Measurements from ENCODE around the gene DTNBP1. TPM values are rescaled to one million over a fixed set of nuclear protein-coding genes. Genes with fewer than 3 reads are reported as not detected.

Gene DTNBP1
- total RNA-seq, 2 donors from 2014 or later = 6.3 to 25.0 TPM

DNA sequence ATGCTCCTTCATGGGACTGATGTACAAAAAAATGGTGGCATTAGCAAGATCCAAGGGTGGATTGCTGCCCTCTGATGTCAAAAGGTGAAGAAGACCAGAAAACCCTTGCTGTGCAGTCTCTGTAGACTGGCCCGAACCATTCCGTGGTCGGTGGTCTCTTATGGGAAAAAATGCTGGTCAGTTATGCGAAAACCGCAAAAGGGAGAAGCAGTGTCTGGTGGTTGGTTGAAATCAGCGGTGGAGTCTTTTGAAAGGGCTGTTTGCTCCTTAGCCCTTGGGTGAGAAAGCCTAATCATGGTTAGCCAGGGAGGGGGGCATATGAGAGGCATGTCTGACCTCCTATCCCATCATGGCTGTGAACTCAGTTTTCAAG is 108.1 kb downstream of the DTNBP1 start:
- Histone ChIP-seq H3K4me3 (no peak overlapping the region), H3K36me3 (no peaks in the 10 kb centered on the region), H3K27me3 (no peaks in the 10 kb centered on the region), H3K27ac (no peak overlapping the region), H3K9me3 (no peaks in the 10 kb centered on the region), H3K4me1 (peaks cover 0 to 27% of the 10 kb centered on the region in 2 donors)
- DNase-seq (ENCODE audit: low spot score) = no peak
- TF ChIP-seq, protein P1, sequence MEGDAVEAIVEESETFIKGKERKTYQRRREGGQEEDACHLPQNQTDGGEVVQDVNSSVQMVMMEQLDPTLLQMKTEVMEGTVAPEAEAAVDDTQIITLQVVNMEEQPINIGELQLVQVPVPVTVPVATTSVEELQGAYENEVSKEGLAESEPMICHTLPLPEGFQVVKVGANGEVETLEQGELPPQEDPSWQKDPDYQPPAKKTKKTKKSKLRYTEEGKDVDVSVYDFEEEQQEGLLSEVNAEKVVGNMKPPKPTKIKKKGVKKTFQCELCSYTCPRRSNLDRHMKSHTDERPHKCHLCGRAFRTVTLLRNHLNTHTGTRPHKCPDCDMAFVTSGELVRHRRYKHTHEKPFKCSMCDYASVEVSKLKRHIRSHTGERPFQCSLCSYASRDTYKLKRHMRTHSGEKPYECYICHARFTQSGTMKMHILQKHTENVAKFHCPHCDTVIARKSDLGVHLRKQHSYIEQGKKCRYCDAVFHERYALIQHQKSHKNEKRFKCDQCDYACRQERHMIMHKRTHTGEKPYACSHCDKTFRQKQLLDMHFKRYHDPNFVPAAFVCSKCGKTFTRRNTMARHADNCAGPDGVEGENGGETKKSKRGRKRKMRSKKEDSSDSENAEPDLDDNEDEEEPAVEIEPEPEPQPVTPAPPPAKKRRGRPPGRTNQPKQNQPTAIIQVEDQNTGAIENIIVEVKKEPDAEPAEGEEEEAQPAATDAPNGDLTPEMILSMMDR (IDR thresholded peaks at IDR 0.05) = no peak

DNA sequence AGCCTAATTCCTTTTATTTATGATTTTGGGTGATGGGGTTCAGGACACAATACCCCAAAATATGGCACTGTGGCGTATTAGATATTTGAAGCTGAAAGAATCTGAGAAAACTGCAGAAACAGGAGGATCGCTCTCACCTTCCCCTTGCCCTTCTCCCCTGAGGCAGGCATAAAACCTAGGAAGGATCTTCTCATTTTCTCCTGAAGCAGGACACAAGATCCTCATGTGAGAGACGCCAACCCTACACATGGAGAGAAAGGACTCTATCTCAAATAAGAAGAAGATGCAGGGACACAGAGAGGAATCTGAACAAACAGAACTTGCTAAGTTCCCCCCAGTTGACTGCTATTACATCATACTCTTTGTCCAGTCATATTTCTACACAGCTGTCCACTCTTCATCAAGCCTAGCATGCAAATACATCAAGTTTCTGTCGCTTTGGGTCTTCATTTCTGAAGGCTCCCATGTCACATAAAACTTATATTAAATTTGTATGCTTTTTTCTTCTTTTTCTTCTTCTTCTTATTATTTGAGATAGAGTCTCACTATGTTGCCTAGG is 109.0 kb downstream of the DTNBP1 start:
- H3K4me1 ChIP-seq = peaks cover 0 to 27% of the 10 kb centered on the region in 2 donors
- DNase-seq (ENCODE audit: low spot score) = no peak
- TF ChIP-seq, protein P1 (IDR thresholded peaks at IDR 0.05) = no peak
- no peaks in the 10 kb centered on the region for H3K27me3 ChIP-seq
- no peaks in the 10 kb centered on the region for H3K36me3 ChIP-seq
- H3K27ac ChIP-seq = no peak overlapping the region
- no peaks in the 10 kb centered on the region for H3K9me3 ChIP-seq
- H3K4me3 ChIP-seq = no peak overlapping the region

DNA sequence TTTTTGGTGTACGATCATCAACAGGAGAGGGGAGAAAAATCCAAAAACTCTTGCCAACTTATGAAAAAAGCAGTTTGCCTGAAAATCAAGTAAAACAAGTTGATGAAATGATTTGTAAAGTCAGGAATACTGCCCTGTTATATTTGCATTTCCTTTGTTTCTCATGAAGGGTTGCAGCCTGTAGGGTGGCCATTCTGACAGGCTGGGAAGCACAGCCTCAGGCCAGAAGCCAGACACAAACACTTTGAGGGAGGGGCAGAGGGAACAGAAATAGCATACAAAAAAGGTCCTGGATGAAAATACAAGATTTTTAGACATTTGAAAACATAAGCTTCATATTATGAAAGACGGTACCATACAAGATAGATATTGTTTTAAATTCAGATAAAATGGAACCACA is 109.8 kb downstream of the DTNBP1 start:
- DNase-seq (ENCODE audit: low spot score) = no peak
- Histone ChIP-seq H3K4me3 (no peak overlapping the region), H3K27ac (no peak overlapping the region), H3K9me3 (no peaks in the 10 kb centered on the region), H3K4me1 (peaks cover 0 to 27% of the 10 kb centered on the region in 2 donors), H3K27me3 (no peaks in the 10 kb centered on the region), H3K36me3 (no peaks in the 10 kb centered on the region)
- TF ChIP-seq, protein P1 (IDR thresholded peaks at IDR 0.05) = no peak

DNA sequence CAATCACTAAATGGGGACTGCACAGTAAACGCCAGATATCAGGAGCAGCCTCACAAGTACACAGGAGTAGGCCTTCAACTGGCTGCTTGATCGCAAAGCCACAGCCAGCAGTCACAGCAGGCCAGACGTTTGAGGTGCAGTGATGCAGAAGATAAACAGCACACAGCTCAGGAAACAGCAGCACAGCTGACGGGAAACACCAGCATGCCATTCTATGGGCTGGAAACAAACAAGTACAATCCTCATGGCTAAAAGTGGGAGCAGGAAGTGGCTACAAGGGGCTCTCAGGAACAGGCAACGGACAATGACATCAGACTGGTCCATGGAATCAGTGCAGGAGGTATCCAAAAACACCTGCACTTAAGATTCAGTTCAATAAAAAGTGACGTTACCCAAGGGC is 111.0 kb downstream of the DTNBP1 start:
- H3K36me3 ChIP-seq = no peaks in the 10 kb centered on the region
- TF ChIP-seq, protein P1 (IDR thresholded peaks at IDR 0.05) = no peak
- no peak overlapping the region for H3K4me3 ChIP-seq
- no peaks in the 10 kb centered on the region for H3K9me3 ChIP-seq
- no peaks in the 10 kb centered on the region for H3K27me3 ChIP-seq
- no peak for DNase-seq (ENCODE audit: low spot score)
- no peak overlapping the region for H3K27ac ChIP-seq
- peaks cover 0 to 27% of the 10 kb centered on the region in 2 donors for H3K4me1 ChIP-seq

DNA sequence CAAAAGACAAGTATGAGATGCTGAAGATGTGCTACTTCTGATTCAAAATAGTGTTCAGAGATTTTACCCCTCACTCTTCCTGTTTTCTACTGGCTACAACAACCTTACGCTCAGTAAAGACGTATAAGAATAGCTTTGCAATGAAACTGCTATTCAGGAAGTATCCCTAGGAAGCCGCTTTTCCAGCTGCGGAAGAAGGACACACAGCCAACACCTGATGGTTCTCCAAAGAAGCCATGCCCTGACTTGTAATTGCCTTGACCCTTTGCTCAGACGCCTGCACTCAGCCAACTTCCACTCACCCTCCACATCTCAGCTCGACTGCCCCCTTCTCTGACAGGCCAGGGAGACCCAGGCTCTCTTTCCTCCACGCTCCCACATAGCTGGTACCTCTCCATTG is 111.6 kb downstream of the DTNBP1 start:
- no peak for DNase-seq (ENCODE audit: low spot score)
- Histone ChIP-seq H3K4me1 (peaks cover 0 to 27% of the 10 kb centered on the region in 2 donors), H3K36me3 (no peaks in the 10 kb centered on the region), H3K9me3 (no peaks in the 10 kb centered on the region), H3K27ac (no peak overlapping the region), H3K4me3 (no peak overlapping the region), H3K27me3 (no peaks in the 10 kb centered on the region)
- TF ChIP-seq, protein P1 (IDR thresholded peaks at IDR 0.05) = no peak

DNA sequence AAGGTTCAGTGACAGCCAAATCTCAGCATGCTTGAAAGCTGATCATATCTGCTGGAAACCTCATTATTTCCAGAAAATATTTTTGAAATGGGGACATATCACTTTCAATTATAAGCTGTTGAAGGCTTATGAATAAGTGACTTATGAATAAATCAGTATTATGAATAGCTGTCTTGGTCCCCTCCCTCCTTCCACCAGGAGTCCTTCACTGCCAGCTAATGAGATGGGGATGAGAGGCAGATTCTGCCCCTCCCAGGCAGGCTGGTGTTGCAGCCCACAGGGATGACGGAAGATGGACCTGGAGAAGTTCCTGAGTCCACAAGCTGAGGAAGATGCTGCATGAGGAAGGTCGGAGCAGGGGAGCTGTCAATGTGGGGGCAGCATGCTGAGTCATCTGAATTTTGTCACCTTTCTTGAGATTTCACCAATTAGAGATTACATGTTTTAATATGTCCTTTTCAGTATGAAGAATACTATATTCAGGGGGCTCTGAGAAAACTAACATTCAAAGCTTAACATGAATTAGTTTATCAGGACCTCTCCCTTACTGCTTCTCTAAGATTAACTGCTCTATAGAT is 112.2 kb downstream of the DTNBP1 start:
- H3K27ac ChIP-seq = no peak overlapping the region
- no peak overlapping the region for H3K4me3 ChIP-seq
- no peaks in the 10 kb centered on the region for H3K27me3 ChIP-seq
- H3K9me3 ChIP-seq = no peaks in the 10 kb centered on the region
- H3K4me1 ChIP-seq = peaks cover 0 to 27% of the 10 kb centered on the region in 2 donors
- TF ChIP-seq, protein P1 (IDR thresholded peaks at IDR 0.05) = no peak
- no peaks in the 10 kb centered on the region for H3K36me3 ChIP-seq
- no peak for DNase-seq (ENCODE audit: low spot score)
